Stimulated activated CD4-positive, alpha-beta T cell treated with anti-CD3 and anti-CD28 coated beads, TNF-alpha, amount 100 ng/mL, for 4 hours (primary cell): ENCODE results near the gene C19orf12.
A peak's percentile ranks its signal among the peaks of the same experiment; 100 is the strongest.

Experiments
- DNase-seq, 3 experiments: peaks; one replicate each; pipeline ENCODE4 v3.0.0-alpha.2; 2020; ENCODE audit warnings: low read depth in 3 of 3

C19orf12 gene

DNA sequence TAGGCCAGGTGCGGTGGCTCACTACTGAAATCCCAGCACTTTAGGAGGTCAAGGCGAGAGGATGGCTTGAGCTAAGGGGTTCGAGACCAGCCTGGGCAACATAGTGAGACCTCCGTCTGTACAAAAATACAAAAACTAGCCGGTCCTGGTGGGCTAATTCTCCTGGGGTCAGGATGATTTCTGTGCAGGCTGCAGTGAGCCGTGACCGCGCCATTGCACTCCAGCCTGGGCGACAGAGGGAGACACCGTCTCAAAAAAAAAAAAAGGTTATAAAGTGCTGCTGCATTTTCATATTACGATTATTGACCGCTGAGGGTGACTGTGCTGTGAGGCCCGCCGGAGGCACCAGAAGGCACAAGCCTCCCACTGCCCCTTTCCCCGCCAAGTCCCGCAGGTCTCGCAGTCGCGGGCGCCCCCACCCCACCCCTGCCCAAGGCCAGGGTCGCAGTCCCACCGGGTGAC is 50.3 kb downstream of the C19orf12 start:
- DNase-seq = no peak

GRCh38 chr19:29663861-29664752 is 51.0 kb downstream of the C19orf12 start:
- no peak for DNase-seq

- no peak for DNase-seq
These were observed 52.3 kb downstream of the C19orf12 start for GRCh38 chr19:29662604-29663404.

GRCh38 chr19:29662278-29662603 is 52.8 kb downstream of the C19orf12 start:
- DNase-seq = no peak

DNA sequence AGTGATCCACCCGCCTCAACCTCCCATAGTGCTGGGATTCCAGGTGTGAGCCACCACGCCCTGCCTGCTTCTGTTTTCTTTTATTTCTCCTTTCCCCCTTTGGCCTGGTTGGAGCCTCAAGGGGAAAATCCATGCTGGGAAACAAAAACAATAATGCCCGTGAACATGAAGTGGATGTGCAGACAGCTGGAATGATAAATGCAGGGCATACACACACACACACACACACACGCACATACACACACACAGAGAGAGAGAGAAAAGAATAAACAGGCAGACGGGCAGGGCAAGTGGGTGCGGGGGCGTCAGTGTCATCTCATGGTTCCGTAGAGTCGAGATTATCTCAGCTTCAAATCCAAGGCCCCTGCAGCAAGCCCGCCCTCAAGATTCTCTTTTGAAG is 54.2 kb downstream of the C19orf12 start:
- DNase-seq = peak in 2 of 3 experiments; percentile 38 to 52

- DNase-seq = no peak
These were observed 56.7 kb downstream of the C19orf12 start for GRCh38 chr19:29658221-29658991.

DNA sequence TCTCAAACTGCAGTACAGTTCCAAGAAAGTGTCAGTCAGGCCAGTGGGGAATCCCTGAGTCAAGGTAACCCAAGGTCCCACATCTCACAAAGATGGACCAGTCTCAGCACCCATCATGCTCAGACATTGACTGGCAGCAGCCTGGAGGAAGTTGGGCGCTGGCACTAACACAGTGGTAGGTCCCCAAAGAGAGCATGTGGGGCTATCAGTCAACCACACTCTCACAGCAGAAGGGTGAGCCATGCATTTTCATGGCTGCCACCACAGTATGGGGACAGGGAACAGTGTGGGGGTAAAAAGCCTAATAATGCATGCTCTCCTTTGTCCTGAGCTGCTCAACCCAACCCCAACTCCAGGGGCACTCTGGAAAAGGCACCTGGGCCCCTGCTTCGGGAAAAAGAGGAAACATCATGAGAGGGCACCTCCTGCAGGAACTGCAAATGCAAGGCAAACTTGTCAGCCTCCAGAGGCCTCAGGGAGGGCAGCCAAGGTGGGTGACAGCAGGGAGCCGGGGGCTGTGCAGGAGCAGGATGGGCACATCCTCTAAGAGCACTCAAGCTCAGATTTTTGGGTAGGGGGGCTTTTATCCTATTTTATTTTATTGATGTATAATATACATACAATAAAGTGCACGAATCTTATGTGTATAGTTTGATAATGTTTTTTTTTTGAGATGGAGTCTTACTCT is 59.3 kb downstream of the C19orf12 start:
- DNase-seq = no peak

DNA sequence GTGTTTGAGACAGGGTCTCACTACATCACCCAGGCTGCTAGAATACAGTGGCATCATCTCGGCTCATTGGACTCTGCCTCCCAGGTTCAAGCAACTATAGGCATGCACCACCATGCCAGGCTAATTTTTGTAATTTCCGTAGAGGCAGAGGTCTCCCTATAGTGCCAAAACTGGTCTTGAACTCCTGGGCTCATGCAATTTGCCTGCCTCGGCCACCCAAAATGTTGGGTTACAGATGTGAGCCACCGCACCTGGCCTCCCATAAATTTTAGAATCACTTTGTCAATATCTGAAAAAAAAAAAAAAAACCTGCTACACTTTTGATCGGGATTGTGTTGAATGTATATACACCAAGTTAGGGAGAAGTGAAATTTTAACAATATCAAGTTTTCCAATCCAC is 61.7 kb downstream of the C19orf12 start:
- no peak for DNase-seq

DNA sequence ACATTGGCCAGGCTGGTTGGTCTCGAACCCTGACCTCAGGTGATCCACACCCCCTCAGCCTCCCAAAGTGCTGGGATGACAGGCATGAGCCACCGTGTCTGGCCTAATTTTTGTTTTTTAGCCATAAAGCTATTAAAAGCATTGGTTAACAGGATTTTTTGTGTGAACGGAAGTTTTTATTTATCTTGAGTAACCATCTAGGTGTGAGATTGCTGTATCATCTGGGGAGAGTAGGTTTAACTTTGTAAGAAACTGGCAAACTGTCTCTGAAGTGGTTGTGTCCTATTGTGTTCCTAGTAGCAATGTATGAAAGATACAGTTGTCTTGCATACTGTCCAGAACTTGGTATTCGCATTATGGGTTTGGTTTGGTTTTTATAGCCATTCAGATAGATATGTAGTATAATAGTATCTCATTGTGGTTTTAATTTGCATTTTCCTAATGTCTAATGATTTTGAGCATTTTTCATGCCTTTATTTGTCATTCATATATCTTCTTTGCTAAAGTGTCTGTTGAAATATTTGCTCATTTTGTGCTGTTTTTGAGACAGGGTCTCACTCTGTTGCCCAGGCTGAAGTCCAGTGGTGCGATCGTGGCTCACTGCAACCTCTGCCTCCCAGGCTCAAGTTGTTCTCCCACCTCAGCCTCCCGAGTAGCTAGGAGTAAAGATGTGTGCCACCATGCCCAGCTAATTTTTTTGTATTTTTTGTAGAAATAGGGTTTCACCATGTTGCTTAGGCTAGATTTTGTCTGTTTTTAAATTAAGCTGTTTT is 63.3 kb downstream of the C19orf12 start:
- no peak for DNase-seq

DNA sequence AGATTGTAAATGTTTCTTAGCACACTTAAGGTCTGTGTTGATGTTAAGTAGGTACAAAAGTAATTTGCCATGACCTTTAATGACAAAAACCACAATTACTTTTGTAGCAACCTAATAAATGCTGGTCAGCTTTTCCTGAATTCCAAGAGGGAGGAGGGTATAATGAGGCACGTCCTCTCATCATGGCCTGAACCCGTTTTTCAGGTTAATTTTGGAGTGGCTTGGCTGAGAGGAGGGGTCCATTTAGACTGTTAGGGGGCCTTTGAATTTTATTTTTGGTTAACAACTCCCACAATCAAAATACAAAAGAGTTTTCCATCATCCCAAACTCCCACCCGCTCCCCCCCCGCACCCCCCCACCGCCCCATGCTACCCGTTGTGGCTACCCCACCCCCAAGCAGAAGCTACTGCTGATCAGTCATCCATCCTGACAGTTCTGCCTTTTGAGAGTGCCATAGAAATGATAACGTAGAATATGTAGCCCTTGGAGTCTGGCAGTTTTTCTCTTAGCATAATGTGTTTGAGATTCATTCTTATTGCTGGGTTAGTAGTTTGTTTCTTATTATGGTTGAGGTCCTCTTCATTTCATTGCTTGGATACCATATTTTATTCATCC is 64.2 kb downstream of the C19orf12 start:
- DNase-seq = no peak
